Fibroblast of pulmonary artery (primary cell): Measurements from ENCODE around the gene TPPP.
A peak's percentile ranks its signal among the peaks of the same experiment; 100 is the strongest.
"Not testable (repeated sequence)": the region's sequence is repeated elsewhere in the genome, so short reads cannot be mapped to it uniquely, and the experiment has no call there.

ENCODE experiments used
- DNase-seq: peaks from one replicate; pipeline ENCODE4 v3.0.0-alpha.2; 2010; ENCODE audit warnings: low read depth
- H3K4me3 ChIP-seq: replicated peaks from 2 replicates; pipeline ENCODE4 v1.5.1; 2011; ENCODE audit warnings: low read depth, mild to moderate bottlenecking, control low read depth, low read length, moderate library complexity
- CTCF ChIP-seq: IDR thresholded peaks from 2 replicates; pipeline ENCODE4 v1.5.1; 2011; ENCODE audit warnings: mild to moderate bottlenecking, control low read depth, low read length, inconsistent platforms; ENCODE audit errors: missing control alignments

TPPP gene

DNA sequence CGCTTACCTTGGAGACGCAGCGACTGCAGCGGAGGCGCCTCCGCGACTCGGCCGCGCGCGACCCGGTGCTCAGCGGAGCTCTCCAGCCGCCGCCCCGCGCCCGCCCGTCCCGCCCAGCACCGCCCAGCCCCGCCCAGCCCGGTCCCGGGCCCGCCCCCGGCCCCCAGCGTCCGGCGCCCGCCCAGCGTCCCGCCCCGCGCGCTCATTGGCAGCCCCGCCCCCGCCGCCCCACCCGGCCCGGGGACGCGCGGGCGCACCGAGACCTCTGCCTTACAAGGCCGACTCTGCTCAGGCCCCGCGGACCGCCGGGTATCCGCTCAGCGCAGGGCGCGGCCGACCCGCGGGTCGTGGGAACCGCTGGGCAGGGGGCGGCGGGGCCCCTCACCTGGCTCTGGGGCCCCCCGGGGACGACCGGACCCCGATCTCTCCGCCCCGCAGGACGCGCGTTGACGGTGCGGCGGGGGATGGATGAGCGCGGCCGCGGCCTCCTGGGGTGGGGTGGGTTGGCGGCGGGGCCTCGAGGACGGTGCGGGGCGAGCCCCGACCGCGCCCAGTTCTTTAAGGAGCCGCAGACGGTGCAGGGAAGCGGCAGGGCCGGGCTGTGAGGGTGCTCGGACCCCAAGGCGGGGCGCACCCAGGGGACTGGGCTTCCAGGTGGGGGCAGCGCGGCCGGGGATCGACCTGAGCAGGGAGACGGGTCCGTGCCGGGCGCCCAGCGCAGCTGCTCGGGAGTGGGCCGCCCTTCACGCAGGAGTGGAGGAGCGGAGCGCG, at the start of gene TPPP:
Gene TPPP, minus strand, starts transcription at position 82 of the 771 bp plus-strand sequence. CDS start 15,292 bp downstream, outside the sequence.
- not testable (repeated sequence) for H3K4me3 ChIP-seq
- peak; percentile 45 for DNase-seq

DNA sequence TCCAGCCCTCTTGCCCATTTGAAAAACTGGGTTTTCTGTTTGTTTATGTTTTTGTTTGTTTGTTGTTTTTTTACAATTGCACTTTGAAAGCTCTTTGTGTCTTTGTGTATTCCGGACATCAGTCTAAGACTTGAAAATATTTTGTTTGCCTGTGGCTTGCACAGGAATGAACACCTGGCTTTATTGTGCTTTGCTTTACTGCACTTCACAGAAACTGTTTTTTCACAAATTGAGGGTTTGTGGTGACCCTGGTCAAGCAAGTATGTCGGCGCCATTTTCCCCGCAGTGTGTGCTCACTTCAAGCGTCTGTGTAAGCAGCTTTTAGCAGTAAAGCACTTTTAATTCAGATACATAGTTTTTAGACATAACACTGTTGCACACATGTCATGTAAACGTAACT, 49.1 kb upstream of the TPPP start:
- not testable (repeated sequence) for H3K4me3 ChIP-seq, DNase-seq

DNA sequence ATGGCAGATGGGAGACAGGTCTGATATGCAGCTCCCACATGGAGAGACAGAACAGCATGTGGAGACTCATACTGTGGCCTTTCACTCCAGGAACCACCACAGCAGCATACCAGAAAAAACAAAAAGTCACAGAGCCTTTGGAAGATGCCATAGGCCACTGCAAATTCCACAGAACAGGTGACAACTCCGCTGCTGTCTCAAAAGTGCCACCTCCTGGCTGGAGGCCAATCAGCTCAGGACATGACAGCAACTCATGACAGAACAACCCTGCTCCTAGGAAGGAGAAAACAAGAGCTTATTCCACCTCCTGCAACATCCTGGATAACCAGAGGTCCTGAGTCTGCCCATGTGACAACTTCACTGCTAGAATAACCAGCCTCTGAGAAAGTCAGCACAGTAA, 41.0 kb upstream of the TPPP start:
- DNase-seq, H3K4me3 ChIP-seq: not testable (repeated sequence)

- H3K4me3 ChIP-seq = not testable (repeated sequence)
Measured at GRCh38 chr5:732754-733454, 39.8 kb upstream of the TPPP start.

DNA sequence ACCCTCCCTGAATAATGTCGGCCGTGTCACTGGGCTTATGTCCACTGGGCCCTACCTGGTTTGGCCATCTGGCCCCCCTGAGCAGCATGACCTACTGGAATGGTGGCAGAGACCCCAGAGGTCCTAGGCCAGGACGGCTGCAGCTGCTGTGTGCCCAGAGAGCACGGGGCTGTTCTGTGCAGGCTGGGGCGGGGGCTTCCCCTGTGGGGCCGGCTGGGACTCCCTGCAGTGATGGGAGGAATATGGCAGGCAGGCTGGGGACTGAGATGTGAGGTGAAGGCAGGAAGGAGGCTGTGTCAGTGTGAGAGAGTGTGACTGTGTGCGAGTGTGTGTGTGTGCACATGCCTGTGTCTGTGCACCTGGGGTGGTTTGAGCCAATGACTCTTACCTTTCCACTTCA, 36.1 kb upstream of the TPPP start:
- not testable (repeated sequence) for DNase-seq, H3K4me3 ChIP-seq

More at GRCh38 chr5:732754-733454, 39.8 kb upstream of the TPPP start:
- DNase-seq = not testable (repeated sequence)

- H3K4me3 ChIP-seq, DNase-seq: not testable (repeated sequence)
Measured at GRCh38 chr5:727087-727486, 33.9 kb upstream of the TPPP start.

- not testable (repeated sequence) for H3K4me3 ChIP-seq
Measured at GRCh38 chr5:723865-724264, 30.7 kb upstream of the TPPP start.

GRCh38 chr5:723309-723708, 30.2 kb upstream of the TPPP start:
- not testable (repeated sequence) for H3K4me3 ChIP-seq, DNase-seq

More at GRCh38 chr5:723865-724264, 30.7 kb upstream of the TPPP start:
- not testable (repeated sequence) for DNase-seq

- not testable (repeated sequence) for H3K4me3 ChIP-seq, DNase-seq
Measured at GRCh38 chr5:719379-719778, 26.2 kb upstream of the TPPP start.

- TF ChIP-seq CTCF = no peak
- no peak for DNase-seq
- H3K4me3 ChIP-seq = no peak overlapping the region
Measured at GRCh38 chr5:717143-717542, 24.0 kb upstream of the TPPP start.

GRCh38 chr5:716740-717139, 23.6 kb upstream of the TPPP start:
- peak; percentile 44 for DNase-seq
- H3K4me3 ChIP-seq = not testable (repeated sequence)

GRCh38 chr5:715636-716035, 22.5 kb upstream of the TPPP start:
- DNase-seq, H3K4me3 ChIP-seq: not testable (repeated sequence)

DNA sequence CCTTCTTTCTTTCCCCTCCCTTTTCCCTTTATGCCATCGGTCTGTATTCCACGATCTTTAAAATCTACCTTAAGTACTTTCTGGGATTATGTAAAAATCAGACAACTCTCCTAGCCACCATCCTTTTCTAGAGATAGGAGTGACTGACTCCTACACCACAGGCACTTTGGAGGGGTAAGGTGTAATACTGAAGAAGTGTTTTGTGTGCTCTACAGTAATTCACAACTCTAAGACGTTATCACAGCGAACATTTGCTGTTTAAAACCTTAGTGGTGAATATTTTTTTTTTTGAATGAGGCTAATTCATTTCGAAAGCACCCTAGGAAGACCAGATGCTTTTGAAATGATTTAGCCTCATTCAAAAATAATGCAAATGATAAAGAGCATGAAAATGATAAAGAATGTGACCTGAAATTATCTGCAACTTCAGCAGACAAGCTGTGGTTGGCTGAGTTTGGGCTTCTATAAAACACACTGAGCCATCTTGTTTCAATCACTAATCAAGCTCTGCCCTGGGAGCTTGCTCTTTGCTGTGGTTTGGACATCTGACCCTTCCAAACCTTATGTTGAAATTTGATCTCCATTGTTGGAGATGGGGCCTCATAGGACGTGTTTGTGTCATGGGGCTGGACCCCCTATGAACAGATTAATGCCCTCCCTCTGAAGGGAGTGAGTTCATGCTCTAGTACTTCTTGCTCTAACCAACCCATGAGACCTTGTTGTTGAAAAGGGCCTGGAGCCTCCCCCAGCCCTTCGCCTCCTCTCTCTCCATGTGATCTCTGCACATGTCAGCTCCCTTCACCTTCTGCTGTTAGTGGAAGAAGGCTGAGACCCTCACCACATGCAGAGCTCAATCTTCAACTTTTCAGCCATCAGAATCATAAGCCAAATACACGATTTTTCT, 21.3 kb upstream of the TPPP start:
- not testable (repeated sequence) for H3K4me3 ChIP-seq, DNase-seq

- DNase-seq, H3K4me3 ChIP-seq: not testable (repeated sequence)
Measured at GRCh38 chr5:713686-714085, 20.5 kb upstream of the TPPP start.

DNA sequence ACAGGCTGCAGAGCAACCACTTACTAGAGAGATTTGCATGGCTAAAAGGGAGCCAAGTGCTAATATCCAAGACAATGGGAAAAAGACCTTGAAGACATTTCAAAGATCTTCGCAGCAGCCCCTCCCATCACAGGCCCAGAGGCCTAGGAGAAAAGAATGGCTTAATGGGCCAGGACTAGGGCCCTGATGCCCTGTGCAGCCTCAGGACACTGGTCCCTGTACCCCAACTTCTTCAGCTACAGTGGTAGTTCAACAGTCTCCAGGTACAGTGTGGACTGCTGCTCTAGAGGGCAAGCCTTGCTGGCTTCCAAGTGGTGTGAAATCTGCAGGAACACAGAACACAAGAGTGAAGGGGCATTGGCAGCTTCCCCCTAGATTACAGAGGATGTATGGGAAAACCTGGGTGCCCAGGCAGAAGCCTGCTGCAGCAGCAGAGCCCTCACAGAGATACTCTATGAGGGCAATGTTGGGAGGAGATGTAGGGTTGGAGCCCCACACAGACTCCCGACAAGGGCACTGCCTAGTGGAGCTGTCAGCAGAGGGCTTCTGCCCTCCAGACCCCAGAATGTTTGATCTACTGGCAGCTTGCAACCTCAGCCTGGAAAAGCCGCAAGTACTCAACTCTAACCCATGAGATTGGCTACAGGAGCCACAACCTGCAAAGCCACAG, 15.8 kb upstream of the TPPP start:
- not testable (repeated sequence) for H3K4me3 ChIP-seq, DNase-seq

GRCh38 chr5:708374-708773, 15.2 kb upstream of the TPPP start:
- H3K4me3 ChIP-seq, DNase-seq: not testable (repeated sequence)

- DNase-seq, H3K4me3 ChIP-seq: not testable (repeated sequence)
Measured at GRCh38 chr5:706127-706526, 13.0 kb upstream of the TPPP start.
